ENCODE results near the gene KRT77.

KRT77 gene

DNA sequence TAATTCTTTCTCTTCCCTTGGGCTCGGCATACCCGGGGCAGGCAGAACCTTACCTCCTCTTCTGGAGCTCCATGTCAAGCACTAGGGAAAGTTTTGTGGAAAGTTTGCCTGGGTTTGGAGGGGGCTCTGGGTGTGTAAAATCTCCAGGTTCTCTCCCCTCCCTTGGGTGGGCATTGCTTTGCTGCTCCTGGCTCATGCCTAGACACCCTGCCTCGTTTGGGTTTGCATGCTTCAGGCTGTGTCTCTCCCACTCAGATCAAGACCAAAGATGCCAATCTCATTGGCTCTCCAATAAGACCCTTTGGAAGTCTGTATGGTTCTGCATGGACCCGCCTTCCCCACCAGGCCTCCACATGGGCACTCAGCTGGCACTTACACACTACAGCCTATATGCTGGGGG is 45.1 kb downstream of the KRT77 start:
- Histone ChIP-seq H3K27me3 (ENCODE audit: insufficient read depth, low read length) (peaks cover 97% of the 10 kb centered on the region), H3K79me2 (ENCODE audit: control insufficient read depth, insufficient read depth, low read length, unreplicated experiment) (no peaks in the 10 kb centered on the region), H3K4me3 (ENCODE audit: low read depth, low read length) (no peak overlapping the region), H2AFZ (ENCODE audit: low read length, unreplicated experiment) (no peak overlapping the region), H3K27ac (ENCODE audit: low read depth, low read length) (no peak overlapping the region), H3K36me3 (ENCODE audit: insufficient read depth, low read length) (no peaks in the 10 kb centered on the region), H3K4me1 (ENCODE audit: control insufficient read depth, insufficient read depth, low read length, unreplicated experiment) (no peaks in the 10 kb centered on the region)

DNA sequence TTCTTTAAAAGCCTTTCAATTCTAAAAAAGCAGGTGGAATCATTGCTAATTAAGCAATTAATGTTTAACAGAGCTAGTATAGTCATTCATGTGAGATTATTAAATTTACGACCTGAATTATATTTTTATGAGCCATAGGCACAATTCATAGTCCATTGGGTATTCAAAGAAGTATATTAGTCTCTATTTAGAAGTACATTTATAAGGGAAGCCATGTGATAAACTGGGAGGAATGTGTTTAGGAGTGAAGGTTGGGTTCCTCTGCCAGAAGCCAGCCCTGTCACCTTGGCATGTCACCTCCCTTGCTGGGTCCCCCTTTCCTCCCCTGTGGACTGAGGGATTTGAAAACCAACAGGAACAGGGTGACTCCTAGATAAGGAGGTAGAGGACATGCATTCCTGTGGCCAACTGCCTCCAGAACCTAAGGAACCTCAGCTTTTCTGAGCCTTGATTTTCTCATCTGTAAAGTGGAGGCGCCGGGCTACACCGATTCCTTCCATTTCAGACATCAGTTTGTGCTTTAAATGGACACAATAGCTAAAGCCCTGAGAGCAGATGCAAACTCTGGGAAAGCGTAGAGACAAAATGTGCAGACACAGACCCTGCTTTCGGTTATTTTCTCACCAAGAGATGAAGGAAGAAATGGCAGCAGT is 45.9 kb downstream of the KRT77 start:
- Histone ChIP-seq H2AFZ (ENCODE audit: low read length, unreplicated experiment) (no peak overlapping the region), H3K27ac (ENCODE audit: low read depth, low read length) (no peak overlapping the region), H3K4me3 (ENCODE audit: low read depth, low read length) (no peak overlapping the region), H3K4me1 (ENCODE audit: control insufficient read depth, insufficient read depth, low read length, unreplicated experiment) (no peaks in the 10 kb centered on the region), H3K36me3 (ENCODE audit: insufficient read depth, low read length) (no peaks in the 10 kb centered on the region), H3K79me2 (ENCODE audit: control insufficient read depth, insufficient read depth, low read length, unreplicated experiment) (no peaks in the 10 kb centered on the region), H3K27me3 (ENCODE audit: insufficient read depth, low read length) (peaks cover 97% of the 10 kb centered on the region)

DNA sequence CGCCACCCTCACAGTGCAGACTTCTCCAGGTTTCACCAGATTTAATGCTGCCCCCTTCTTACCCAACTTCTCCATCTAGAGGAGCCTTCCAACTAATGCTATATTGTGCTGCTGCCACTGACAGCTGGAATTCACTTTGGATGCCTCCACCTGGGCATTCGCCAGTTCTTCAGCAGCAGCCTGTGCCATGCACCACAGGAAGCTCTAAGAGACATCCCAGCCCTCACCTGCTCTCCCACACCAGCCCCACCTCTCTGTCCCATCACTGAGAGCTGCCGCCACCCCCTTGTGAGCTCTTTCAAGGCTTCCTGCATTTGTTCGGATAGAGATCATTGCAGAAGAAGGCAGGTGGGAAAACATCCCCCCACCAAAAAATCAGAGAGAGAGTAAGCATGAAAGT is 46.7 kb downstream of the KRT77 start:
- Histone ChIP-seq H2AFZ (ENCODE audit: low read length, unreplicated experiment) (no peak overlapping the region), H3K4me1 (ENCODE audit: control insufficient read depth, insufficient read depth, low read length, unreplicated experiment) (no peaks in the 10 kb centered on the region), H3K79me2 (ENCODE audit: control insufficient read depth, insufficient read depth, low read length, unreplicated experiment) (no peaks in the 10 kb centered on the region)

DNA sequence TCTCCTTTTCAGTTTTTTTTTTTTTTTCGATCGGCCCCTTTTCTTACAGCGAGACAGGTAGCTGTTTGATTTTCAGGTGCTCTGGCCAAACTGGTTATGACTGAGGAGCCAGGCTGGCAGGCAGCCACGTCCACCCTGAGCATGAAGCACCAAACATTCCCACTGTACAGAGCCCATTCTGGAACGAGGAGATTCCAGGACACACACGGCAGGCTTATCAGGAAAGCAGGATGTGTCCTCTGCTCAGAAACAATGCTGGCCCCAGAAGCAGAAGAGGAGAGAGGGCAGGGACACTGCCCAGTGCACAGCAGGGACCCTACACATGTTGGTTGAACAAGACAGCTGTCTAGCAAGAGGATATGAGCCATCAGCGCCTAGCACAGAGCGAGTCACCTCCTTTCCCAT is 47.6 kb downstream of the KRT77 start:
- H3K4me3 ChIP-seq (ENCODE audit: low read depth, low read length): no peak overlapping the region
- no peak overlapping the region for H2AFZ ChIP-seq (ENCODE audit: low read length, unreplicated experiment)
- H3K27ac ChIP-seq (ENCODE audit: low read depth, low read length): no peak overlapping the region
- H3K79me2 ChIP-seq (ENCODE audit: control insufficient read depth, insufficient read depth, low read length, unreplicated experiment): no peaks in the 10 kb centered on the region
- no peaks in the 10 kb centered on the region for H3K4me1 ChIP-seq (ENCODE audit: control insufficient read depth, insufficient read depth, low read length, unreplicated experiment)
- peaks cover 97% of the 10 kb centered on the region for H3K27me3 ChIP-seq (ENCODE audit: insufficient read depth, low read length)
- no peaks in the 10 kb centered on the region for H3K36me3 ChIP-seq (ENCODE audit: insufficient read depth, low read length)

More for the DNA sequence above, 46.7 kb downstream of the KRT77 start:
- H3K4me3 ChIP-seq (ENCODE audit: low read depth, low read length): no peak overlapping the region
- no peak overlapping the region for H3K27ac ChIP-seq (ENCODE audit: low read depth, low read length)
- peaks cover 97% of the 10 kb centered on the region for H3K27me3 ChIP-seq (ENCODE audit: insufficient read depth, low read length)
- H3K36me3 ChIP-seq (ENCODE audit: insufficient read depth, low read length): no peaks in the 10 kb centered on the region

DNA sequence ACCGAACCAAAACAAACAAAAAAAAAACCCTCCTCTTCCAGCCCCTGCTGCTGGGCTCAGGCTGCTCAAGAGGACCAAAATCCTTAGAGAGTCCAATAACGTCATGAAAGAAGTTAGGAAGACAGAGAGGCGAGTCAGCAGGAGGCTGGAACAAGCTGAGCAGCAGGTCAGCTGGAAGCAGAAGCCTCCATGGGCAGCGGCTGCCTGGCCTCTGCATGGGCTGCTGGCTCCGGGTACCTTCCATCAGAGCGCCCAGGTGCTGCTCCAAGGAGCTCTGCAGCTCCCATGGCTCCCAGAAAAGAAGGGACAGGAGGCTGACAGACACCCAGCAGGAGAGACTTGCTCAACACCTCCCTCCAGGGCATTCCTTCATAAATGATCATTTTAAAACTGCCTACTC is 48.1 kb downstream of the KRT77 start:
- H3K79me2 ChIP-seq (ENCODE audit: control insufficient read depth, insufficient read depth, low read length, unreplicated experiment): no peaks in the 10 kb centered on the region
- H3K27me3 ChIP-seq (ENCODE audit: insufficient read depth, low read length): peaks cover 97% of the 10 kb centered on the region
- H3K36me3 ChIP-seq (ENCODE audit: insufficient read depth, low read length): no peaks in the 10 kb centered on the region
- H3K27ac ChIP-seq (ENCODE audit: low read depth, low read length): no peak overlapping the region
- H3K4me1 ChIP-seq (ENCODE audit: control insufficient read depth, insufficient read depth, low read length, unreplicated experiment): no peaks in the 10 kb centered on the region
- no peak overlapping the region for H3K4me3 ChIP-seq (ENCODE audit: low read depth, low read length)
- H2AFZ ChIP-seq (ENCODE audit: low read length, unreplicated experiment): no peak overlapping the region

DNA sequence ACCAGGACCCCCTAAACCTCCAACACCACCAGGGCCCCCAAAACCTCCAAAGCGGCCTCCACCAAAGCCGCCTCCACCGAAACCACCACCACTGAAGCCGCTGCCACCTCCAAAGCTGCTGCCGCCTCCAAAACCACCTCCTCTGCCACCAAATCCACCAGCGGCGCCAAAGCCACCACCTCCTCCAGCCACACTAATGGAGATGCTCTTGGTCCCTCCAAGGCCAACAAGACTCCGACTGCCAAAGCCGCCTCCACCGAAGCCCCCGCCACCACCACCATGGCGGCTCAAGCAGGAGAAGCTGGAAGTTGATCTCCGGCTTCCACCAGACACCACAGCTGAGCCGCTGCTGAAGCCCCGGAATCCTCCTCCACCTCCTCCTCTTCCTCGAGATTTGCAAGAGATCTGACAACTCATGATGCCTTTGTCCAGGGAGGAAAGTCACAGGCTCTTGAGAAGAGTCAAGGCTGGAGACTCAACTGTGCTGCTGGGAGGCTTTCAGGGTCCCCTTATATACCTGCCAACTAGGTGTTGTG is 51.5 kb downstream of the KRT77 start, which contains the start of gene KRT2:
Gene KRT2, minus strand, starts transcription at position 486 of the 536 bp plus-strand sequence. Its CDS starts 69 bp downstream, at position 417.
- H2AFZ ChIP-seq (ENCODE audit: low read length, unreplicated experiment): no peak within 1 kb of the TSS
- no peak within 1 kb of the TSS for H3K27ac ChIP-seq (ENCODE audit: low read depth, low read length)
- H3K79me2 ChIP-seq (ENCODE audit: control insufficient read depth, insufficient read depth, low read length, unreplicated experiment): no peaks in the 10 kb centered on the region

DNA sequence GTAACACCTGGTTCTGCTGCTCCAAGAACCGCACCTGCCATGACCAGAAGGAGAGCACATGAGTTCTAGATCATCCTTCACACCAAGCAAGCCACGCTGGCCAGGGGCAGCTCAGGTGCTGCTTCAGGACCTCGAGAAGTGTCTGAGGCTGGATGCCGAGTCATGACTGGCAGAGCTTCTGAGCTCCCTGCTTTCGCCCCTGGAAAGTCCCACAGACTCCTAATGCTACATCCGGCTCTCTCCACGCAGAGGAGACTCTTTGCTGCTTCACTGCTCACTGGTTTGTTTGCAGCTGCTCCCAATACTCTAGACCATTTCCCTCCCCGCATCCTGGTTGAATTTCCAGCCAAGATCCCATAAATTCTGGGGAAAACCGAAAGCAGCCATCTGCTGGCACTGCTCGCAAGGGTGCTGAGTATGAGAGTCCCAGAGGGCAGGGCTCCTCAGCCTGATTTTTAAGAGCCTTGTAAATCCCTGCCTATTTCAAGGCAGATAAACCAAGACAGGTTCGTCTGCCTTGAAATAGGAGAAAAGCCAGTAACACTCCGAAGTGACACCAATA is 52.7 kb downstream of the KRT77 start:
- Histone ChIP-seq H2AFZ (ENCODE audit: low read length, unreplicated experiment) (no peak overlapping the region), H3K4me3 (ENCODE audit: low read depth, low read length) (peak overlapping the region; percentile 48; the same call in 1 of the 2 replicates)

More for the DNA sequence above, 51.5 kb downstream of the KRT77 start, which contains the start of gene KRT2:
- no peak within 1 kb of the TSS for H3K4me3 ChIP-seq (ENCODE audit: low read depth, low read length)
- H3K36me3 ChIP-seq (ENCODE audit: insufficient read depth, low read length): no peaks in the 10 kb centered on the region
- H3K4me1 ChIP-seq (ENCODE audit: control insufficient read depth, insufficient read depth, low read length, unreplicated experiment): no peaks in the 10 kb centered on the region
- H3K27me3 ChIP-seq (ENCODE audit: insufficient read depth, low read length): peaks cover 94% of the 10 kb centered on the region

DNA sequence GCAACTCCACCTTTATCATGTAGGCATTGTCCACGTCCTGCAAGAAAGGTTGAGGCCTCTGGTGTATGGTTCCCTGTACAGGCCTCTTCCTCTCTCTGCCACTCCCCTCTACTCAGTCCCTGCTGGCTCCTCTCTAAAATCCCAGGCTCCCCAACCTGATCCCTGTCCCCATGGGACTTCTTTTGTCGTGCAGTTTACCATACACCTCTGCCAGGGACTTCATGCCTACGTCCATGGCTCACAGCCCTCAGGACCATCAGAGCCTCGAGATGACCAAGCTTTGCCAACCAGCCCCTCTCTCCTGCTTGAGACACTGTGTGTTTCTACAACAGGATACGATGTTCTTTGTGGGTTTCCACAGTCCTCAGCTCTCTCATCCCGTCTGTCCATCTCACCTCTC is 54.3 kb downstream of the KRT77 start:
- Histone ChIP-seq H3K4me1 (ENCODE audit: control insufficient read depth, insufficient read depth, low read length, unreplicated experiment) (no peaks in the 10 kb centered on the region), H3K27ac (ENCODE audit: low read depth, low read length) (no peak overlapping the region), H3K27me3 (ENCODE audit: insufficient read depth, low read length) (peaks cover 94% of the 10 kb centered on the region), H3K4me3 (ENCODE audit: low read depth, low read length) (no peak overlapping the region), H2AFZ (ENCODE audit: low read length, unreplicated experiment) (no peak overlapping the region), H3K79me2 (ENCODE audit: control insufficient read depth, insufficient read depth, low read length, unreplicated experiment) (no peaks in the 10 kb centered on the region), H3K36me3 (ENCODE audit: insufficient read depth, low read length) (no peaks in the 10 kb centered on the region)

More for the DNA sequence above, 52.7 kb downstream of the KRT77 start:
- no peaks in the 10 kb centered on the region for H3K36me3 ChIP-seq (ENCODE audit: insufficient read depth, low read length)
- H3K27me3 ChIP-seq (ENCODE audit: insufficient read depth, low read length): peaks cover 94% of the 10 kb centered on the region
- no peaks in the 10 kb centered on the region for H3K4me1 ChIP-seq (ENCODE audit: control insufficient read depth, insufficient read depth, low read length, unreplicated experiment)
- no peaks in the 10 kb centered on the region for H3K79me2 ChIP-seq (ENCODE audit: control insufficient read depth, insufficient read depth, low read length, unreplicated experiment)
- H3K27ac ChIP-seq (ENCODE audit: low read depth, low read length): no peak overlapping the region

DNA sequence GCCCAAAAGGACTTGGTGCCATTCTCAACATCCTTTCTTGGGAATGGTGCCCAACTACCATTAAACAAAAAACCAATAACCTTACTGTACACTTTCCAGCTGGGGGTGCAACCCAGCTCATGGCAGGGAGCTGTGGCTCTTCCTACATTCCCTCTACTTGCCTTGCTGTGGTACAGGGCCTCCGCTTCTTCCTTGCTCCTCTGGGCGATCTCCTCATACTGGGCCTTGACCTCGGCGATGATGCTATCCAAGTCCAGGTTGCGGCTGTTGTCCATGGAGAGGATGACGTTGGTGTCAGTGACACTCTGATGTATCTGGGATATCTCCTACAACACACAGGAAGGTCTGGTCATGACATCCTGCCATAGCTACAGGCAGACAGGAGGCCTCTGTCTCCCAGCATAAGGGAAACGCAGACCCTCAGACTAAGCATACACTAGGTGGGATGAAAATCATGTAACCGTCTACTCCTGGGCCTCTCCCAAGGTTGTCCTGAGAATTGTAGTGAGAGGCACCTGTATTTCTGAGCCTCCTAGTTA is 55.2 kb downstream of the KRT77 start:
- Histone ChIP-seq H3K27me3 (ENCODE audit: insufficient read depth, low read length) (peaks cover 94% of the 10 kb centered on the region), H3K4me1 (ENCODE audit: control insufficient read depth, insufficient read depth, low read length, unreplicated experiment) (no peaks in the 10 kb centered on the region), H3K4me3 (ENCODE audit: low read depth, low read length) (no peak overlapping the region), H3K27ac (ENCODE audit: low read depth, low read length) (no peak overlapping the region), H3K79me2 (ENCODE audit: control insufficient read depth, insufficient read depth, low read length, unreplicated experiment) (no peaks in the 10 kb centered on the region), H2AFZ (ENCODE audit: low read length, unreplicated experiment) (no peak overlapping the region), H3K36me3 (ENCODE audit: insufficient read depth, low read length) (no peaks in the 10 kb centered on the region)

DNA sequence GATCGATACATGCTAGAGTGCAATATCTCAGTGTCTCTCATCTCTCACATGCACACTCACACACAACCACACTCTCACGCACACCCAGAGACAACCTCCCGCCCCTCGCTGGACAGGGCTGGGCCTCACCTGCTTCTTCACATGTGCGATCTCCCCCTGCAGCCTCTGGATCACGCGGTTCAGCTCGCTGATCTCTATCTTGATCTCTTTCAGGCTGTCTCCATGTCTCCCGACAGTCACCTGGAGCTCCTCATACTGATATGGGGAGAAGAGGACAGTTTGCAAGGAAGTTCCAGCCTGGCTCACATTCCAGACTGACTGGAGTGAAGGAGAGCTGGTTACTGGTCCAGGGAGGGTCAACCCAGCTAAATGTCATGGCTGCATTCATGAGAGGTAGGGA is 55.7 kb downstream of the KRT77 start:
- Histone ChIP-seq H3K36me3 (ENCODE audit: insufficient read depth, low read length) (no peaks in the 10 kb centered on the region), H3K4me3 (ENCODE audit: low read depth, low read length) (no peak overlapping the region), H3K27me3 (ENCODE audit: insufficient read depth, low read length) (peaks cover 92% of the 10 kb centered on the region), H3K27ac (ENCODE audit: low read depth, low read length) (no peak overlapping the region), H3K4me1 (ENCODE audit: control insufficient read depth, insufficient read depth, low read length, unreplicated experiment) (no peaks in the 10 kb centered on the region), H2AFZ (ENCODE audit: low read length, unreplicated experiment) (no peak overlapping the region), H3K79me2 (ENCODE audit: control insufficient read depth, insufficient read depth, low read length, unreplicated experiment) (no peaks in the 10 kb centered on the region)

DNA sequence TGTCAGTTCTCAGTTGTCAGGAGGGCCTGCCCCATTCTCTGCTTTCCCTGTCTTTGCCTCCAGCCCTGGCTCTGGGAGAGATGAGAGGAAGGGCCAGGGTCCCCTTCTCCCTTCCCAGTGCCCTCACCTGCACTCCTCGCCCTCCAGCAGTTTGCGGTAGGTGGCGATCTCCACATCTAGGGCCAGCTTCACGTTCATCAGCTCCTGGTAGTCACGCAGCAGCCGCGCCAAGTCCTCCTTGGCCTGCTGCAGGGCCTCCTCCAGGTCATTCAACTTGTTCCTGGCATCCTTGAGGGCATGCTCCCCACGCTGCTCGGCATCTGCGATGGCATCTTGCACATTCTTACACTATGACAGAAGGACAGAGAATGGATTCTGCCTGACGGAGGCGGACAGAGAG is 56.7 kb downstream of the KRT77 start:
- H3K27me3 ChIP-seq (ENCODE audit: insufficient read depth, low read length): peaks cover 92% of the 10 kb centered on the region
- no peaks in the 10 kb centered on the region for H3K4me1 ChIP-seq (ENCODE audit: control insufficient read depth, insufficient read depth, low read length, unreplicated experiment)

More for the DNA sequence above, 56.7 kb downstream of the KRT77 start:
- no peaks in the 10 kb centered on the region for H3K79me2 ChIP-seq (ENCODE audit: control insufficient read depth, insufficient read depth, low read length, unreplicated experiment)
- H2AFZ ChIP-seq (ENCODE audit: low read length, unreplicated experiment): no peak overlapping the region
- H3K4me3 ChIP-seq (ENCODE audit: low read depth, low read length): no peak overlapping the region
- no peaks in the 10 kb centered on the region for H3K36me3 ChIP-seq (ENCODE audit: insufficient read depth, low read length)
- H3K27ac ChIP-seq (ENCODE audit: low read depth, low read length): no peak overlapping the region
